HG03280 (cell line): ENCODE measurements around the gene YTHDF1.

Experiments
- ATAC-seq: cut with Tn5 transposase; IDR thresholded peaks from one replicate; pipeline ENCODE4 v1.9.1; 2021; ENCODE audit warnings: mild to moderate bottlenecking, moderate library complexity; ENCODE audit not compliant: unreplicated experiment

Gene YTHDF1

GRCh38 chr20:63187338-63188158 is 28.4 kb downstream of the YTHDF1 start:
- no peak for ATAC-seq

DNA sequence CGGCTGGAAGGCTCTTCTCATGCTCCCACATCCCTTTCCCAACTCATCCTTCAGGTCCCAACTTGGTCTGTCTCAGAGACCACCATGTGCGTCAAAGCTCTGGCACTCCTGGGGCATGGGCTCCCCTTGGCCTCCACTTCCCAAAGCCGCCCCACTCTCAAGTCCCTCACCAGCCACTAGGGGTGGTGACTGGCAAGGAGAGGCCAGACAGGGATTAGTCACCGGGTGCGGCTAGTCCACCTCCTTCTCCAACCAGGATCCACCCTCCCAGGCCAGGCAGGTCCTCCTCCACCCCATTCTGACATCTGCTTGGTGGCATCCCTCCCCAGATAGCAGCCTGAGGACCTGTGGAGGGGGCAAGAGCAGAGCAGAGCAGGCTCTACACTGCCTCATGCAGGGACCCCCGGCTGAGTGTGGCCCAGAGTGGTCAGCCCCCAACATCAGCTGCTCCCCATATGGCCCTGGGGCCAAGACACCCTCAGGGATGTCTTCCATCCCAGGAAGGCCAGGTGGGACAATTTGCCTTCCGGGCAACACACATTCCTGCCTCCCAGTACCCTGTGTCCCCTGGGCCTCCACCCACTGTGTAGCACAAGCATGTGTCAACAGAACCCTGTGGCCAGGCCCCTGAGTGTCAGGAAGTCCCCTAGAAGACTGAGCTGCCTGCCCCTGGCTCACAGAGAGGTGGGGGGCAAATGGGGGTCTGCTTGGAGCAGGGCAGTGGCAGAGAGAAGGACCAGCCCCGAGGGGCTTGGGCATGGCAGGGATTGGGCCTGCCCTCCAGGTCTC is 29.2 kb downstream of the YTHDF1 start:
- no peak for ATAC-seq

GRCh38 chr20:63186084-63186483 is 29.8 kb downstream of the YTHDF1 start:
- no peak for ATAC-seq

DNA sequence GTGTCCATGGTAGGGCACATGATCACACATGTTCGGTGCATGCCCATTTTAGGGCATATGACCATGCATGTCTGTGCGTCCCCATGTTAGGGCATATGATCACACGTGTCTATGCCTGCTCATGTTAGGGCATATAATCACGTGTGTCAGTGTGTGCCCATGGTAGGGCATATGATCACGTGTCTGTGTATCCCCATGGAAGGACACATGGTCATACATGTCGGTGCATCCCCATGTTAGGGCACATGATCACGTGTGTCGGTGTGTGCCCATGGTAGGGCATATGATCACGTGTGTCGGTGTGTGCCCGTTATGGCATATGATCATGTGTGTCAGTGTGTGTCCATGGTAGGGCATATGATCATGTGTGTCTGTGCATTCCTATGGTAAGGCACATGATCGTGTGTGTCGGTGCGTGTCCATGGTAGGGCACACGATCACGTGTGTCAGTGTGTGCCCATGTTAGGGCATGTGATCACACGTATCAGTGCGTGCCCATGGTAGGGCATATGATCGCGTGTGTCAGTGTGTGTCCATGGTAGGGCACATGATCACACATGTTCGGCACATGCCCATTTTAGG is 30.6 kb downstream of the YTHDF1 start:
- no peak for ATAC-seq

- no peak for ATAC-seq
These were observed 32.3 kb downstream of the YTHDF1 start for GRCh38 chr20:63183422-63184146.

GRCh38 chr20:63182946-63183415 is 33.0 kb downstream of the YTHDF1 start:
- no peak for ATAC-seq

DNA sequence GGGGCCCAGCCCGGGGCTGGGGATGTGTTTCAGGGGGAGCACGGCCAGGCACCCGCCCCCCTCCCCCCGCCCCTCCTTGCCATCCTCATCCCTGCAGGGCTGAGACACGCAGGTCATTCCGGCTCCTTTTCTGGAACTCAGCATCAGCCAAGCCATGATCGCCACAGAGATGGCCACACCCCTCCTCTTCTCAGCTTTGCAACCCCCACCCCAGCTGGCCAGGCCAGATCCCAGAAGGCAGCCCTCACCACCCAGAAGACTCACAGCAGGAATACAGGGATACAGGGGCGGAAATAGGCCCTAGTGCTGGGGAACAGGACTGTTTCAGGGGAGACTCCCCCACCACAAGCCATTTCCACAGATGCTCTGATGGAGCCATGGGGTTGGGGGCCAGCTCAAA is 33.5 kb downstream of the YTHDF1 start:
- ATAC-seq, result no peak

GRCh38 chr20:63181226-63181625 is 34.7 kb downstream of the YTHDF1 start:
- no peak for ATAC-seq

DNA sequence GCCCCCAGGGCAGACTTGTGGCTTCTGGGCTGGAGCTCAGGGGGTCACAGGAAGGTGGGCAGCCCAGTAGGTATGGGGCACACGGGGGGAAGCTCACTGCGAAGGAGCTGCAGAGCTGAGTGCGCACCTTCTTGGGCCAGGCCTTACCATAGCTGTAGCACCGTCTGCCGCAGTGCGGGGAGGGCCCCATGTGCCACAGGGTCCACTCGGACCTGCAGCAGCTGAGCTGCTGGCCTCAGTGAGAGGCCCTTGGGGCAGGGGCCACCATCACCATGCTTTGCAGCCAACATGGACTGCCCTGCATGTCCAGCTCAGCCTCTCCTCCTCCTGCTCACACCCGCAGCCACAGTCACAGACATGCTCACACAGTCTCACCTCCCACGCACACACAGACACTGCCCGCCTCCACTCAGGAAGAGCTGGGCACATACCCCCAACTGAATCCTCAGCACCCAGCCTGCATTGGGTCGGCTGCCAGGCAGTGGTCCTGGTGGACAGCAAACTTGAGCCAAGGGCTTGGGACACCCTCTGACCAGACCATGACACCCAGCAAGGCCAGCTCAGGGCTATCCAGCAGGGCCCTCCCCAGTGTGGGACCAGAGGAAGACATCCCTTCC is 35.3 kb downstream of the YTHDF1 start:
- no peak for ATAC-seq

- ATAC-seq, result no peak
These were observed 36.0 kb downstream of the YTHDF1 start for GRCh38 chr20:63179687-63180568.

DNA sequence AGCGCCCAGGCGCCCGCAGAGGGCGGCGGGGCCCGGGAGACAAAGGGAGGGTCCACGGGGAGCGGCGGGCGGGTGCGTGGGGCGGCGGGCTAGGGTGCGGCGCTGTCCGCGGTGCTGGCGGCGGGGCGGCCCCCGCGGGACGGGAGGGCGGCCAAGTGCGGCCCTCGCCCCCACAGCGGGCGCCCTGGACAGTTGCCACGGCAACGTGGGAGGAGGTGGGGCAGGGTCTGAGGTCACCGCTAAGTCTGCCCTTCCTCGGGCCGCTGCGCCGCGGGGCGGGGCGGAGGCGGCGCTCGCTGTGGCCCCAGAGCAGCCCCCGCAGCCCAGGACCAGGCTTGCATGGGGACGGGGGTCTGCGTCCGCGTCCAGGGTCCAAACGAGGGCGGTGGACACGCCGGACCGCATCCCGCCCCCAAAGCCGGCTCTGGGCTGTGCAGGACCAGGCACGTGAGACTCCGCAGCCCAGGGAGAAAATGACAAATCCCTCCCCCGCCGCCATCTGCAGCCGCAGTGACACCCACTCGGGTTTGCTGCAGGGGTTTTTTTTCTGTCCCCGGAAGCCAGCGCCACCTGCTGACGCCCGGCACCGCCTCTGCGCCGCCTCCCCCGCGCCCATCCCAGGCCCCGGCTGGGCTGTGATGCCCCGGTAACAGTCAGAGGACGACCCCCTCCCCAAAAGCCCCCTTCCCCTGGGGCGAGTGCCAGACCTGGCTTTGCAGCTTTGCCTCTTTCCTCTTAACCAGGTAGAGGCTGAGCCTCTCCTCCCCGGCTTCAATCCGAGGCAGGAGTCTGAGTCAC is 36.8 kb downstream of the YTHDF1 start:
- ATAC-seq, result no peak

DNA sequence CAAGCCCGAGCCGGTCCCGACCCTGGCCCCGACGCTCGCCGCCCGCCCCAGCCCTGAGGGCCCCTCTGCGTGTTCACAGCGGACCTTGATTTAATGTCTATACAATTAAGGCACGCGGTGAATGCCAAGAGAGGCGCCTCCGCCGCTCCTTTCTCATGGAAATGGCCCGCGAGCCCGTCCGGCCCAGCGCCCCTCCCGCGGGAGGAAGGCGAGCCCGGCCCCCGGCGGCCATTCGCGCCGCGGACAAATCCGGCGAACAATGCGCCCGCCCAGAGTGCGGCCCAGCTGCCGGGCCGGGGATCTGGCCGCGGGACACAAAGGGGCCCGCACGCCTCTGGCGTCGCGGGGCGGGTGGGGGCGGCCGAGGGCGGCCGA is 37.5 kb downstream of the YTHDF1 start:
- no peak for ATAC-seq

- ATAC-seq, result no peak
These were observed 38.0 kb downstream of the YTHDF1 start for GRCh38 chr20:63177785-63178445.

- no peak for ATAC-seq
These were observed 38.7 kb downstream of the YTHDF1 start for GRCh38 chr20:63177134-63177784.

DNA sequence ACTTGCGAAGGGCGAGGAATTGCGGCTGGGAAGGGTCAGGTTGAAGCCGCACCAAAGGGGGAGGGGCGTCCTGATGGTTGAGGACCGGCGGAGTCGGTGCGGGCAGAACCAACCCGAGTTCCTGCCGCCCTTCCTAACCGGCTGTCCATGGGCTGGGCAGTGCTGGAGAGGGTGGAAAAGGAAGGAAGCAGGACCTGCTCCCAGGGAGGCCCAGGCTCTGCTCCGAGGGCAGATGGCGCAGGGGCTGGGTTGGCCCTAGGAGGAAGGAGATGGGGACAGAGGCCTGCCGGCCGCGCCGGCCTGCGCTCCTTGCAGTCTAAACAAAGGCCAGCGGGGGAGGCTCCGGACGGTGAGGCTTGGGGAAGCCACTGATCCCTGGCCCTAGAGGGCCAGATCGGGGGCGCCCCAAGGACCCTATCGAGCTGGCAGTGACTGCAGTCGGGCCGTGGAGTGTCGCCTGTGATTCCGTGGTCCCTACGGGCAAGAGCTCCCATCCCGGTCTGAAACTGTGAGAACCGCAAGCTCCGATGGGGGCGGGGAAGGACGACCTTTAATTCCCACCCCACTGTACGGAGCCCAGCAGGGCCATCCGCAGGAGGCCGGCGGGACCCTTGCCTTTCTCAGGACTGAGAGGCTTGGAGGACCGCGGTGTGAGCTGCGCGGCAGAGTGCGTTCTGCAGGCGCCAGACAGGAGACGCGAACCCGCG is 39.4 kb downstream of the YTHDF1 start:
- no peak for ATAC-seq

- ATAC-seq, result no peak
These were observed 39.9 kb downstream of the YTHDF1 start for GRCh38 chr20:63176034-63176426.
